H1 (cell line): ENCODE results near the gene PDE4B. TPM values are rescaled to one million over a fixed set of nuclear protein-coding genes. Genes with fewer than 3 reads are reported as not detected.

Experiments used
- CTCF ChIA-PET: fragments of 300-600 bp; sonication (Branson Sonifier 250); formaldehyde crosslinking; loops from one replicate; lab custom pipeline; 2021; ENCODE audit not compliant: partially characterized antibody; lab: Charles Lee
- POLR2A ChIA-PET: fragments of 300-600 bp; sonication (Branson Sonifier 250); formaldehyde crosslinking; loops from one replicate; lab custom pipeline; 2021; ENCODE audit warnings: inconsistent platforms; ENCODE audit not compliant: partially characterized antibody; lab: Charles Lee
- DNase-seq, 2 experiments: peaks; one replicate each; pipeline versions ENCODE4 v3.0.0 to v3.0.0-alpha.2; 2010 to 2022; ENCODE audit warnings: low spot score in 2 of 2, low read depth in 1 of 2, mixed read lengths in 1 of 2
- FAIRE-seq: peaks from 2 replicates; lab custom pipeline; 2011; peaks lifted over from hg19 to GRCh38; lab: Jason Lieb, UNC
- H2AFZ ChIP-seq: 2 replicates; pipeline ENCODE4 v1.8.1; 2012; ENCODE audit warnings: low read length, inconsistent platforms
- H2AK5ac ChIP-seq: 2 replicates; pipeline ENCODE4 v1.6.1; 2013; ENCODE audit warnings: low read depth, low read length
- H2BK120ac ChIP-seq: replicated peaks from 2 replicates; pipeline ENCODE3; 2013; ENCODE audit warnings: low read depth, low read length, inconsistent platforms
- H2BK12ac ChIP-seq: 2 replicates; pipeline ENCODE4 v1.6.1; 2013; ENCODE audit warnings: low read depth, low read length
- H2BK15ac ChIP-seq: 2 replicates; pipeline ENCODE4 v1.6.1; 2013; ENCODE audit warnings: low read length
- H2BK20ac ChIP-seq: 2 replicates; pipeline ENCODE4 v1.6.1; 2013; ENCODE audit warnings: low read length
- H2BK5ac ChIP-seq: 2 replicates; pipeline ENCODE4 v1.6.1; 2013; ENCODE audit warnings: low read depth, low read length
- H3K14ac ChIP-seq: 2 replicates; pipeline ENCODE4 v1.6.1; 2013; ENCODE audit warnings: inconsistent platforms; ENCODE audit not compliant: insufficient read length
- H3K18ac ChIP-seq: 2 replicates; pipeline ENCODE4 v1.6.1; 2013; ENCODE audit warnings: low read length; ENCODE audit errors: extremely low read depth
- H3K23ac ChIP-seq: 2 replicates; pipeline ENCODE4 v1.6.1; 2013; ENCODE audit warnings: inconsistent platforms; ENCODE audit not compliant: insufficient read length
- H3K23me2 ChIP-seq: 2 replicates; pipeline ENCODE4 v1.6.1; 2013; ENCODE audit warnings: low read depth, low read length
- H3K27ac ChIP-seq: 2 replicates; pipeline ENCODE4 v1.6.1; 2011; ENCODE audit warnings: low read depth, low read length, inconsistent platforms
- H3K27me3 ChIP-seq, 4 experiments: replicated peaks in 1 of 4; 1 replicate in 1 of 4; 2 replicates in 3 of 4; pipeline versions ENCODE4 v1.6.1 to v1.8.1; 2011 to 2013; ENCODE audit warnings: low read length in 3 of 4, mild to moderate bottlenecking in 3 of 4, inconsistent platforms in 2 of 4, mixed read lengths in 2 of 4, moderate library complexity in 1 of 4; ENCODE audit not compliant: control insufficient read depth in 3 of 4, insufficient read depth in 3 of 4; ENCODE audit errors: extremely low read depth in 1 of 4
- H3K36me3 ChIP-seq, 4 experiments: 2 replicates each; pipeline versions ENCODE4 v1.6.1 to v1.8.1; 2011 to 2013; ENCODE audit warnings: mild to moderate bottlenecking in 4 of 4, low read length in 3 of 4, moderate library complexity in 2 of 4, control low read depth in 1 of 4, inconsistent platforms in 1 of 4; ENCODE audit not compliant: insufficient read depth in 4 of 4, control insufficient read depth in 2 of 4
- H3K4ac ChIP-seq: replicated peaks from 2 replicates; pipeline ENCODE3; 2013; ENCODE audit warnings: low read length, low read depth, mixed read lengths, inconsistent platforms; ENCODE audit not compliant: insufficient read length
- H3K4me1 ChIP-seq, 4 experiments: replicated peaks in 1 of 4; 1 replicate in 1 of 4; 2 replicates in 3 of 4; pipeline versions ENCODE4 v1.6.1 to v1.8.1; 2011 to 2013; ENCODE audit warnings: low read length in 3 of 4, inconsistent platforms in 2 of 4, mixed read lengths in 1 of 4; ENCODE audit not compliant: insufficient read depth in 4 of 4, control insufficient read depth in 3 of 4
- H3K4me2 ChIP-seq, 2 experiments: 2 replicates each; pipeline versions ENCODE4 v1.6.1 to v1.8.1; 2011 to 2013; ENCODE audit warnings: low read depth in 2 of 2, low read length in 2 of 2, control low read depth in 1 of 2, inconsistent platforms in 1 of 2, mild to moderate bottlenecking in 1 of 2; ENCODE audit not compliant: insufficient read depth in 1 of 2
- H3K4me3 ChIP-seq, 4 experiments: fragments of 200-600, 300-600 bp in 1 of 4; sonication (generic), shearing (Covaris generic), sonication (Bioruptor Twin) in 1 of 4; 2 replicates each; pipeline versions ENCODE4 v1.5.1 to v1.8.1; 2011 to 2016; ENCODE audit warnings: low read length in 4 of 4, low read depth in 3 of 4, control low read depth in 2 of 4, inconsistent platforms in 2 of 4, mild to moderate bottlenecking in 2 of 4, mixed read lengths in 1 of 4, moderate library complexity in 1 of 4; ENCODE audit not compliant: insufficient read depth in 2 of 4; ENCODE audit errors: extremely low read depth in 1 of 4
- H3K56ac ChIP-seq: replicated peaks from 2 replicates; pipeline ENCODE3; 2013; ENCODE audit warnings: low read depth, mild to moderate bottlenecking, mixed read lengths, low read length, inconsistent platforms; ENCODE audit not compliant: insufficient read length
- H3K79me1 ChIP-seq: 2 replicates; pipeline ENCODE4 v1.6.1; 2013; ENCODE audit warnings: low read depth, low read length, control low read depth
- H3K79me2 ChIP-seq, 2 experiments: 2 replicates each; pipeline versions ENCODE4 v1.6.1 to v1.8.1; 2012 to 2013; ENCODE audit warnings: low read length in 2 of 2, mild to moderate bottlenecking in 2 of 2, inconsistent platforms in 1 of 2; ENCODE audit not compliant: insufficient read depth in 2 of 2, control insufficient read depth in 1 of 2
- H3K9ac ChIP-seq, 4 experiments: replicated peaks in 1 of 4; 1 replicate in 1 of 4; 2 replicates in 3 of 4; pipeline versions ENCODE4 v1.6.1 to v1.8.1; 2011 to 2013; ENCODE audit warnings: low read depth in 3 of 4, low read length in 3 of 4, control low read depth in 2 of 4, mild to moderate bottlenecking in 2 of 4, moderate library complexity in 2 of 4, inconsistent platforms in 1 of 4; ENCODE audit errors: extremely low read depth in 1 of 4
- H3K9me3 ChIP-seq, 2 experiments: 2 replicates each; pipeline versions ENCODE4 v1.6.1 to v1.8.1; 2012 to 2013; ENCODE audit warnings: mild to moderate bottlenecking in 2 of 2, moderate library complexity in 2 of 2, control low read depth in 1 of 2, inconsistent platforms in 1 of 2, low read depth in 1 of 2, low read length in 1 of 2, mixed read lengths in 1 of 2; ENCODE audit not compliant: insufficient read depth in 2 of 2
- H4K20me1 ChIP-seq, 2 experiments: replicated peaks in 1 of 2; 2 replicates each; pipeline versions ENCODE3 to v1.8.1; 2011 to 2013; ENCODE audit warnings: inconsistent platforms in 2 of 2, low read length in 2 of 2, mild to moderate bottlenecking in 1 of 2; ENCODE audit not compliant: insufficient read depth in 2 of 2, control insufficient read depth in 1 of 2
- H4K5ac ChIP-seq: 2 replicates; pipeline ENCODE4 v1.6.1; 2013; ENCODE audit warnings: low read length, low read depth, mixed read lengths, inconsistent platforms; ENCODE audit not compliant: insufficient read length
- H4K8ac ChIP-seq: 2 replicates; pipeline ENCODE4 v1.8.0; 2013; ENCODE audit warnings: mild to moderate bottlenecking, moderate library complexity, low read length, inconsistent platforms; ENCODE audit not compliant: insufficient read depth; ENCODE audit errors: extremely low read depth
- H4K91ac ChIP-seq: replicated peaks from 2 replicates; pipeline ENCODE3; 2013; ENCODE audit warnings: low read length, mixed read lengths, inconsistent platforms; ENCODE audit not compliant: insufficient read length
- CTCF ChIP-seq, 3 experiments: IDR thresholded peaks; 1 replicate in 2 of 3; 2 replicates in 1 of 3; pipeline versions ENCODE4 v1.5.1 to v1.6.1; 2011; ENCODE audit warnings: low read length in 3 of 3, mild to moderate bottlenecking in 3 of 3, inconsistent platforms in 2 of 3, low read depth in 1 of 3, moderate library complexity in 1 of 3; ENCODE audit not compliant: insufficient read depth in 1 of 3; ENCODE audit errors: control extremely low read depth in 1 of 3
- FOSL1 ChIP-seq: IDR thresholded peaks from 2 replicates; pipeline ENCODE4 v1.6.1; 2011; ENCODE audit warnings: mild to moderate bottlenecking, low read depth, low read length, moderate library complexity; ENCODE audit not compliant: insufficient read depth
- MAX ChIP-seq: IDR thresholded peaks from 2 replicates; pipeline ENCODE4 v1.6.1; 2012; ENCODE audit warnings: inconsistent platforms
- RAD21 ChIP-seq, 2 experiments: IDR thresholded peaks in 1 of 2; conservative IDR thresholded peaks in 1 of 2; 2 replicates each; pipeline ENCODE4 v1.6.1; 2011; ENCODE audit warnings: low read depth in 2 of 2, low read length in 2 of 2, improper control_type of control experiment in 1 of 2, inconsistent platforms in 1 of 2, mild to moderate bottlenecking in 1 of 2, moderate library complexity in 1 of 2
- SP2 ChIP-seq: IDR thresholded peaks from 2 replicates; pipeline ENCODE4 v1.6.1; 2012; ENCODE audit warnings: mild to moderate bottlenecking, low read length, inconsistent platforms
- SP4 ChIP-seq: IDR thresholded peaks from 2 replicates; pipeline ENCODE4 v1.6.1; 2012; ENCODE audit warnings: low read length, inconsistent platforms
- polyA plus RNA-seq, 7 experiments: library from polyadenylated mRNA; depleted of rRNA in 3 of 7; stranded (reverse) in 5 of 7; unstranded in 2 of 7; fragments of >200 nt in 5 of 7; fragments of 200-250 nt in 2 of 7; gene quantifications; 1 replicate in 5 of 7; 2 replicates in 1 of 7; 4 replicates in 1 of 7; pipeline versions ENCODE4 v1.2.1 to v1.2.3, GENCODE V29; 2011 to 2013; ENCODE audit warnings: missing spikeins in 2 of 7, mixed read lengths in 2 of 7
- total RNA-seq: library from RNA; stranded (reverse); fragmentation: NEBNext Ultra II Directional; extraction: Animal tissue kit (Norgen Biotek cat#: 25700); gene quantifications from 2 replicates; pipeline ENCODE4 v1.2.1, GENCODE V29; 2021

PDE4B gene
- total and polyA plus RNA-seq, 2 of the 8 experiments (the other 6 are each of a cell fraction or from before 2014, with no cell fraction given), result 5.0 to 15.1 TPM

GRCh38 chr1:66084442-66084841 is 291.7 kb downstream of the PDE4B start:
- H3K79me2 ChIP-seq, result no peaks in the 10 kb centered on the region
- H3K56ac ChIP-seq, result no peak overlapping the region
- no peak overlapping the region; a peak in 1 of 7 replicates for H3K9ac ChIP-seq
- no peak overlapping the region for H3K18ac ChIP-seq
- TF ChIP-seq CTCF (IDR thresholded peaks at IDR 0.05; ENCODE audit: control extremely low read depth in 1 of 3, insufficient read depth in 1 of 3, low read depth in 1 of 3, low read length in 3 of 3) (peak in 2 of 3 experiments; percentile 4 to 47; a peak in 1 of 4 replicates), MAX (no peak), RAD21 (IDR thresholded peaks at IDR 0.05 in 1 of 2, conservative IDR thresholded peaks at IDR 0.05 in 1 of 2; ENCODE audit: low read depth in 2 of 2, low read length in 2 of 2) (peak; percentile 16 to 30; a peak in 1 of 4 replicates), SP2 (no peak), FOSL1 (no peak), SP4 (no peak)
- FAIRE-seq, result no peak
- no peak overlapping the region for H2AK5ac ChIP-seq
- CTCF ChIA-PET, result interaction anchor here (0.8 to 3.9 kb wide), 9 partner anchors 10 to 157 kb away, joined by 3 to 17 read pairs (median 4); no protein-coding TSS in a partner anchor
- no peak overlapping the region for H2BK120ac ChIP-seq
- H3K27ac ChIP-seq, result no peak overlapping the region
- H2BK15ac ChIP-seq, result no peak overlapping the region
- no peak overlapping the region for H3K14ac ChIP-seq
- H3K79me1 ChIP-seq, result no peaks in the 10 kb centered on the region
- H3K4me2 ChIP-seq, result no peak overlapping the region
- H3K23ac ChIP-seq, result no peak overlapping the region
- H3K23me2 ChIP-seq, result no peaks in the 10 kb centered on the region
- no peaks in the 10 kb centered on the region for H3K9me3 ChIP-seq
- H4K8ac ChIP-seq, result no peak overlapping the region
- no peaks in the 10 kb centered on the region for H4K20me1 ChIP-seq
- H4K91ac ChIP-seq, result no peak overlapping the region
- no peak overlapping the region for H2AFZ ChIP-seq
- H3K36me3 ChIP-seq, result no peaks in the 10 kb centered on the region; a peak in 1 of 8 replicates
- POLR2A ChIA-PET, result no interaction called here
- no peak overlapping the region for H4K5ac ChIP-seq
- H3K4me3 ChIP-seq, result no peak overlapping the region
- H3K4me1 ChIP-seq, result no peaks in the 10 kb centered on the region
- no peak overlapping the region for H2BK12ac ChIP-seq
- no peak for DNase-seq
- no peak overlapping the region for H3K4ac ChIP-seq
- no peak overlapping the region for H2BK20ac ChIP-seq
- H3K27me3 ChIP-seq, result no peaks in the 10 kb centered on the region
- no peak overlapping the region for H2BK5ac ChIP-seq
